ENCODE results near the gene TRIM59.

Gene TRIM59

GRCh38 chr3:160434071-160434470 is 15.5 kb downstream of the TRIM59 start:
- H3K27ac ChIP-seq = no peak overlapping the region
- TF ChIP-seq CTCF (conservative IDR thresholded peaks at IDR 0.05) = no peak

- no peak for TF ChIP-seq CTCF (conservative IDR thresholded peaks at IDR 0.05)
- H3K27ac ChIP-seq = no peak overlapping the region
Observed at GRCh38 chr3:160427832-160428424, 21.7 kb downstream of the TRIM59 start.

- no peak for TF ChIP-seq CTCF (conservative IDR thresholded peaks at IDR 0.05)
- no peak overlapping the region for H3K27ac ChIP-seq
Observed at GRCh38 chr3:160417311-160417710, 32.3 kb downstream of the TRIM59 start.

GRCh38 chr3:160413613-160414248 is 35.9 kb downstream of the TRIM59 start:
- no peak overlapping the region for H3K27ac ChIP-seq
- peak; percentile 90 for TF ChIP-seq CTCF (conservative IDR thresholded peaks at IDR 0.05)

- H3K27ac ChIP-seq = no peak overlapping the region
- no peak for TF ChIP-seq CTCF (conservative IDR thresholded peaks at IDR 0.05)
Observed at GRCh38 chr3:160412477-160412876, 37.1 kb downstream of the TRIM59 start.

GRCh38 chr3:160409812-160410610 is 39.6 kb downstream of the TRIM59 start:
- TF ChIP-seq CTCF (conservative IDR thresholded peaks at IDR 0.05) = no peak
- H3K27ac ChIP-seq = peak overlapping the region; percentile 38

- peak overlapping the region; percentile 96 for H3K27ac ChIP-seq
- no peak for TF ChIP-seq CTCF (conservative IDR thresholded peaks at IDR 0.05)
Observed at GRCh38 chr3:160403796-160404470, 45.7 kb downstream of the TRIM59 start.
